B cell (primary cell): Measurements from ENCODE around the gene MAFF. TPM values are rescaled to one million over a fixed set of nuclear protein-coding genes. Genes with fewer than 3 reads are reported as not detected.

Experiments used
- ATAC-seq: fragments of 200-7000 bp; cut with Tn5 transposase; one replicate; pipeline ENCODE4 v1.10.0; 2021; ENCODE audit warnings: low read depth, mild to moderate bottlenecking, moderate number of reproducible peaks, moderate library complexity
- CTCF ChIA-PET: fragments of 350-600 bp; sonication (Branson Sonifier 250); formaldehyde crosslinking; loops from one replicate; lab custom pipeline; 2021; ENCODE audit warnings: antibody characterized with exemption, inconsistent platforms; lab: Charles Lee
- POLR2A ChIA-PET: fragments of 350-600 bp; sonication (Branson Sonifier 250); formaldehyde crosslinking; loops from one replicate; lab custom pipeline; 2021; ENCODE audit warnings: antibody characterized with exemption; lab: Charles Lee
- DNase-seq: peaks from one replicate; pipeline ENCODE4 v3.0.0; 2013
- H2AFZ ChIP-seq: 2 replicates; pipeline ENCODE4 v1.6.1; 2012; ENCODE audit warnings: mild to moderate bottlenecking, low read depth, low read length; ENCODE audit not compliant: insufficient read depth, poor library complexity, severe bottlenecking
- H3K27ac ChIP-seq, 2 donors: 1 replicate in 1 of 2; 2 replicates in 1 of 2; pipeline ENCODE4 v1.5.1; 2012 to 2013; ENCODE audit warnings: low read length in 2 of 2, mild to moderate bottlenecking in 2 of 2, moderate library complexity in 1 of 2
- H3K27me3 ChIP-seq, 4 experiments: fragments of 200-600 bp in 1 of 4; sonication (generic) in 1 of 4; replicated peaks in 1 of 4; 1 replicate in 2 of 4; 2 replicates in 2 of 4; pipeline versions ENCODE4 v1.6.1 to v1.7.0; 2013 to 2016; ENCODE audit warnings: low read length in 3 of 4, mild to moderate bottlenecking in 2 of 4, mixed read lengths in 1 of 4, moderate library complexity in 1 of 4; ENCODE audit not compliant: insufficient read depth in 4 of 4, control insufficient read depth in 3 of 4; ENCODE audit errors: control extremely low read depth in 1 of 4
- H3K36me3 ChIP-seq, 2 experiments: replicated peaks in 1 of 2; 1 replicate in 1 of 2; 2 replicates in 1 of 2; pipeline versions ENCODE4 v1.6.1 to v1.7.1; 2013; ENCODE audit warnings: low read length in 1 of 2; ENCODE audit not compliant: insufficient read depth in 2 of 2, control insufficient read depth in 1 of 2; ENCODE audit errors: control extremely low read depth in 1 of 2, extremely low read depth in 1 of 2
- H3K4me1 ChIP-seq, 2 donors: fragments of 200-600 bp in 1 of 2; sonication (generic) in 1 of 2; 1 replicate in 1 of 2; 2 replicates in 1 of 2; pipeline versions ENCODE4 v1.5.1 to v1.6.1; 2013 to 2017; ENCODE audit warnings: low read length in 2 of 2; ENCODE audit not compliant: control insufficient read depth in 2 of 2, insufficient read depth in 2 of 2
- H3K4me2 ChIP-seq: replicated peaks from 2 replicates; pipeline ENCODE3; 2012; ENCODE audit warnings: mild to moderate bottlenecking, low read depth, low read length; ENCODE audit not compliant: poor library complexity, severe bottlenecking
- H3K4me3 ChIP-seq, 5 experiments: fragments of 200-600 bp in 1 of 5; sonication (generic) in 1 of 5; 1 replicate in 3 of 5; 2 replicates in 2 of 5; pipeline versions ENCODE4 v1.5.1 to v1.7.0; 2011 to 2016; ENCODE audit warnings: low read length in 4 of 5, mild to moderate bottlenecking in 4 of 5, low read depth in 2 of 5, control low read depth in 1 of 5, moderate library complexity in 1 of 5; ENCODE audit not compliant: insufficient read depth in 1 of 5; ENCODE audit errors: control extremely low read depth in 1 of 5, extremely low read depth in 1 of 5
- H3K79me2 ChIP-seq: fragments of 200-600 bp; sonication (generic); one replicate; pipeline ENCODE4 v1.6.0; 2016; ENCODE audit warnings: low read length; ENCODE audit not compliant: control insufficient read depth, insufficient read depth
- H3K9ac ChIP-seq: fragments of 200-600 bp; sonication (generic); 2 replicates; pipeline ENCODE4 v1.6.1; 2017; ENCODE audit warnings: mild to moderate bottlenecking, low read length, moderate library complexity
- H3K9me3 ChIP-seq, 3 donors: one replicate each; pipeline versions ENCODE4 v1.6.1 to v1.7.1; 2013; ENCODE audit warnings: low read length in 2 of 3; ENCODE audit not compliant: control insufficient read depth in 2 of 3, insufficient read depth in 1 of 3; ENCODE audit errors: control extremely low read depth in 1 of 3
- H4K20me1 ChIP-seq: 2 replicates; pipeline ENCODE4 v1.6.0; 2012; ENCODE audit warnings: mild to moderate bottlenecking, low read length; ENCODE audit not compliant: insufficient read depth, control insufficient read depth, poor library complexity, severe bottlenecking
- H3K27ac Mint-ChIP-seq: one replicate; pipeline ENCODE4 v1.8.0; 2021; ENCODE audit warnings: mixed read lengths
- H3K27me3 Mint-ChIP-seq: one replicate; pipeline ENCODE4 v1.8.0; 2021; ENCODE audit warnings: mixed read lengths
- H3K4me1 Mint-ChIP-seq: one replicate; pipeline ENCODE4 v1.8.0; 2021; ENCODE audit warnings: mixed read lengths
- H3K4me3 Mint-ChIP-seq: one replicate; pipeline ENCODE4 v1.8.0; 2021; ENCODE audit warnings: mixed read lengths
- H3K9me3 Mint-ChIP-seq: one replicate; pipeline ENCODE4 v1.8.0; 2022; ENCODE audit warnings: mixed read lengths; ENCODE audit not compliant: insufficient read depth
- CTCF ChIP-seq: fragments of 200-600 bp; IDR thresholded peaks from one replicate; pipeline ENCODE4 v1.8.0; 2022; ENCODE audit warnings: antibody characterized with exemption, mild to moderate bottlenecking
- EZH2 ChIP-seq: IDR thresholded peaks from 2 replicates; pipeline ENCODE4 v1.6.1; 2012; ENCODE audit warnings: borderline replicate concordance, low read depth, mild to moderate bottlenecking, moderate library complexity, low read length; ENCODE audit not compliant: insufficient read depth, poor library complexity, severe bottlenecking
- WGBS: methylation state at CpG from one replicate; pipeline ENCODE4 v1.1.5; 2013; ENCODE audit warnings: missing lambda C conversion rate; ENCODE audit not compliant: insufficient coverage; 5-methylcytosine and 5-hydroxymethylcytosine counted together
- intact Hi-C: fragments of 100-400 bp; cut with micrococcal nuclease; formaldehyde crosslinking; loops from one replicate; pipeline ENCODE4 v1.10.0; 2022
- polyA plus RNA-seq: library from polyadenylated mRNA; depleted of rRNA; stranded (reverse); fragments of >200 nt; gene quantifications from 2 replicates; pipeline ENCODE4 v1.2.3, GENCODE V29; 2012
- total RNA-seq, 2 donors: library from RNA; stranded (reverse); fragments of 120-200 nt in 1 of 2; gene quantifications; 1 replicate in 1 of 2; 2 replicates in 1 of 2; pipeline versions ENCODE4 v1.2.3 to v1.2.4, GENCODE V29; 2013 to 2022

The MAFF gene
- total and polyA plus RNA-seq, 2 donors (not counting 1 experiment from before 2014, with no cell fraction given) = 5.3 to 18.0 TPM

- H3K27me3 Mint-ChIP-seq = no peaks in the 10 kb centered on the region
- intact Hi-C loops = loop anchor here (2.0 to 5.0 kb wide), 4 partner anchors 41 to 114 kb away; partner anchors contain the start of genes BAIAP2L2, CSNK1E and TMEM184B
- peaks cover 3% of the 10 kb centered on the region for H4K20me1 ChIP-seq
- ChIA-PET POLR2A (interaction anchor here (0.7 kb wide), 1 partner anchor 9 kb away, joined by 8 read pairs; no protein-coding TSS in a partner anchor), CTCF (interaction anchor here (1.0 to 1.8 kb wide), 5 partner anchors 8 to 89 kb away, joined by 3 to 5 read pairs (median 3); no protein-coding TSS in a partner anchor)
- DNase-seq (peak; percentile 62), ATAC-seq (no peak)
- H3K9ac ChIP-seq = peak overlapping the region; percentile 83
- peak overlapping the region in 1 of 2 donors; percentile 52 for H3K27ac ChIP-seq
- H3K79me2 ChIP-seq = no peaks in the 10 kb centered on the region
- 5% methylated on average over 13 of the region's 19 CpGs for WGBS
- H3K27ac Mint-ChIP-seq = peak overlapping the region; percentile 79
- TF ChIP-seq CTCF (no peak), EZH2 (no peak)
- H3K4me3 ChIP-seq = peak overlapping the region; percentile 49 to 78 (median 67)
- peaks cover 44% of the 10 kb centered on the region for H3K4me1 Mint-ChIP-seq
- no peaks in the 10 kb centered on the region for H3K9me3 Mint-ChIP-seq
- H3K4me2 ChIP-seq = peak overlapping the region; percentile 93
- no peaks in the 10 kb centered on the region for H3K27me3 ChIP-seq
- H3K4me1 ChIP-seq = peaks cover 25 to 33% of the 10 kb centered on the region in 2 donors
- H2AFZ ChIP-seq = peak overlapping the region; percentile 73
- H3K4me3 Mint-ChIP-seq = peak overlapping the region; percentile 90
- no peaks in the 10 kb centered on the region for H3K36me3 ChIP-seq
- H3K9me3 ChIP-seq = no peaks in the 10 kb centered on the region
Observed at GRCh38 chr22:38203090-38203810, 1.5 kb downstream of the MAFF start.
